NCI-H748 treated with DMSO at 0.1 percent for 48 hours (cell line): ENCODE results near the gene CUBN.
"Not testable (repeated sequence)": the region's sequence is repeated elsewhere in the genome, so short reads cannot be mapped to it uniquely, and the experiment has no call there.

Experiments used
- DNase-seq: peaks from one replicate; lab custom pipeline; 2025; lab: John Stamatoyannopoulos, UW

The CUBN gene

GRCh38 chr10:17037910-17038309, 91.7 kb downstream of the CUBN start:
- no peak for DNase-seq

GRCh38 chr10:17035446-17035845, 94.2 kb downstream of the CUBN start:
- no peak for DNase-seq

GRCh38 chr10:17033529-17034260, 95.9 kb downstream of the CUBN start:
- no peak for DNase-seq

GRCh38 chr10:17031637-17032635, 97.7 kb downstream of the CUBN start:
- DNase-seq = no peak

- DNase-seq = no peak
These were observed 99.9 kb downstream of the CUBN start for GRCh38 chr10:17029581-17030271.

GRCh38 chr10:17029239-17029580, 100.4 kb downstream of the CUBN start:
- DNase-seq = no peak

- no peak for DNase-seq
These were observed 100.8 kb downstream of the CUBN start for GRCh38 chr10:17028798-17029197.

- no peak for DNase-seq
These were observed 102.7 kb downstream of the CUBN start for GRCh38 chr10:17026686-17027485.

- DNase-seq = no peak
These were observed 103.9 kb downstream of the CUBN start for GRCh38 chr10:17025444-17026295.

- DNase-seq = no peak
These were observed 105.2 kb downstream of the CUBN start for GRCh38 chr10:17024461-17024860.

GRCh38 chr10:17023386-17024298, 106.0 kb downstream of the CUBN start:
- no peak for DNase-seq

- no peak for DNase-seq
These were observed 106.7 kb downstream of the CUBN start for GRCh38 chr10:17022896-17023295.

- no peak for DNase-seq
These were observed 107.2 kb downstream of the CUBN start for GRCh38 chr10:17022466-17022825.

- peak; percentile 51 for DNase-seq
These were observed 107.8 kb downstream of the CUBN start for GRCh38 chr10:17021656-17022465.

GRCh38 chr10:17019696-17020095, 109.9 kb downstream of the CUBN start:
- no peak for DNase-seq

- DNase-seq = not testable (repeated sequence)
These were observed 116.3 kb downstream of the CUBN start for GRCh38 chr10:17013131-17013983.

- DNase-seq = not testable (repeated sequence)
These were observed 116.9 kb downstream of the CUBN start for GRCh38 chr10:17012731-17013130.
